HG03460 (cell line): ENCODE measurements around the gene JUP.
"Not testable (repeated sequence)": the region's sequence is repeated elsewhere in the genome, so short reads cannot be mapped to it uniquely, and the experiment has no call there.

Experiments
- ATAC-seq: cut with Tn5 transposase; IDR thresholded peaks from one replicate; pipeline ENCODE4 v1.9.1; 2021; ENCODE audit not compliant: unreplicated experiment

The JUP gene

DNA sequence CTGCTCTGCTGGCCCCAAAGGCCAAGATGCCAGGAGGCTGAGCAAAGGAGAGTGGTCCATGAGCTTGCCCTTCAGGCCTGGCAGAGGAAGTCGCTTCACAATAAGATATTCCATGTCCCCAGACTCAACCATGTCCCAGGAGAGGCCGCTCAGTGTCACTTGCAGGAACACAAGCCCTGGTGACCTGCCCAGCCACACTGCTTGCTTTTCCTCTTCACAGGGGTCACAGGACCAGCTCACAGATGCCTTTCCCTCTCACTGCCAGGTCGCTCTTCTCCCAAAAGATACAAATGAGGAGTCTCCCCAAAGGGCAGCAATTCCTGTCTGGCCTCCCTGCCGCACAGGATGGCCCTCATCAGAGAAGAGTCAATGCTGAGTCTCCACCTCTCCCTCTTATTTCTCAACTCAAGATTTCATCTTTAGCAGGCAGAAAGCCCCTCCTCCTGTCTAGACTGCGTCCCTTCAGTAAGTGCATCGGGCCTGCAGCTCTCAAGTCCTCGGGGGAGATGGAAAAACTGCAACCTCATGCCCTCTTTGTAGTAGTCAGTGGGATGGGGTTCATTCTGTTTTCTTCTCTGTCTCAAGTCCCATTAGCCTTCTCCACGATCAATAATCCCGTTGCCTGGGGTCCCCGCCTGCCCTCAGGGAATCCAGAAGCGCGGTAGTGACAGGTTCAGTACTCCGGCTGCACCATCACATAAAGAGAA, 5.0 kb downstream of the JUP start:
- ATAC-seq: no peak

DNA sequence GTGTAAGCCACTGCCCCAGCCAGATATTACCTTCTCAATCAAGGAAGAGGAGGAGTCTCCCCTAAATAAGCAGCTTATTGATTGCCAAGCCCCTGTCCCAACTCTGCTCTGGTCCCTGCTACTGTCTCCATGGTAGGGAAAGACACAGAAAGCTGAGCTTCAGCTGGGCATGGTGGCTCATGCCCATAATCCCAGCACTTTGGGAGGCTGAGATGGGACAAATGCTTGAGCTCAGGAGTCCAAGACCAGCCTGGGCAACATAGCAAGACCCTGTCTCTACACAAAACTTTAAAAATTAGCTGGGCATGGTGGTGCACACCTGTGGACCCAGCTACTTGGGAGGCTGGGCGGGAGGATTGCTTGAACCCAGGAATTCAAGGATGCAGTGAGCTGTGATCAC, 6.6 kb downstream of the JUP start:
- ATAC-seq: no peak

DNA sequence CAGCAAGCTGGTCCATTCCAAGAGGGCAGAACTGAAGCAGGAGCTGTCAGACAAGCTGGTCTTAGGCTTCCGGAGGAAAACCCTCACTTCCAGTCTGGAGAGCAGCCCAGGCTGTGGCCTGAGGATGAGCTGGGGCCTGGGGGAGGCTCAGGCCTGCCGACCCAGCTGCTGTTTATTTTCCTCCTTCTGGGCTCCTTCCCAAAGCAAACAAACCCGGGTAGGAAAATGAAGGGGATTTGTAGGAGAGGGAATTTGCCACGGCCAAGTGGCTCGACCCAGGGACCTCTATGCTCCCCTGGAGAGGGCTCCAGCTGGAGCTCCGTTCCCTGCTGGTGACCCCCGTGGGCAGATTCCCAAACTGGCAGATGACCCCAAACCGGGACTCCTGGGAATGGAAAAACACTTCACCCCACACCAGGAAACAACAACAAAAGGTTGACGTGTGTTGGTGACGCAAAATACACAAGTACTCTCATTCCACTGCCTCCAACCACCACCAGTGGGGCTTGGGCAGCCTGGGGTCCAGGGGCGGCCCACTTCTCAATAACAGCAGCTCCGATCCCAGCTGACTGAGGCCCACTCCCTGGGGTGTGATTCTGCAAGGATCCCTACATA, 8.8 kb downstream of the JUP start:
- ATAC-seq: no peak

DNA sequence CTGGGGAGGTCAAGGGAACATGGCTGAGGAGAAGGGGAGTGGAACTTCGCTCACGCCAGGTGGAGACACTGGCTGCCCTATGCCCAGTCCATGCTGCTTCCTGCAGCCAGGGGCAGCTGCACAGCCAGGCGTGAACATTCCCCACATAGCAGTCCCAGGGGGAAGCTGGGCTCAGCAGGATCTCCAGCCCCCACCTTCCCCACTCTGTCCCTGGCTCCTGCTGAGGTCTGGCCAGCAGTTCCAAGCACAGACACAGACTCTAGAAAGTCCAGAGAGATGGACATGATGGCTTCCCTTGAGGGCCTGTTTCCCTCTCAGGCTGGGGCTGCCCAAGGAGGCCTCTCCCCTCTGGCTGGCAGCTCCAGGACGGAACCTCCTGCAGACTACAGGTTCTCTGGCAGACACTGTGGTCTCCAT, 9.3 kb downstream of the JUP start:
- ATAC-seq: no peak

DNA sequence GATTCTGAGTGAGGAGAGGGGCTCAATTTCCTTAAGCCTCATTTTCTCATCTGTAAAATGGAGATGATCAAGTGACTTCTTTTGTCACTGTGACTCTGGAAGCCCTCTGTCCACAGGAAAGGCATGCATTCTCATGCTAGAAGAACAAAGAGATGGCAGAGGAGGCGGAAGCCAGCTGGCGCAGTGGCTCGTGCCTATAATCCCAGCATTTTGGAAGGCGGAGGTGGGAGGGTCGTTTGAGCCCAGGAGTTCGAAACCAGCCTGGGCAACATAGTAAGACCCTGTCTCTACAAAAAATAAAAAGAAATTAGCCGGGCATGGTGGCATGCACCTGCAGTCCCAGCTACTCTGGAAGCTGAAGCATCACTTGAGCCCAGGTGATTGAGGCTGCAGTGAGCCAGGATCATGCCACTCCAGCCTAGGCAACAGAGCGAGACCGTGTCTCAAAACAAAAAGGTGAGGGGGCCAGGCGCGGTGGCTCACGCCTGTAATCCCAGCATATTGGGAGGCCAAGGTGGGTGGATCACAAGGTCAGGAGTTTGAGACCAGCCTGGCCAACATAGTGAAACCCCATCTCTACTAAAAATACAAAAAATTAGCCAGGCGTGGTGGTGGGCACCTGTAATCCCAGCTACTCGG, 10.1 kb downstream of the JUP start:
- ATAC-seq: not testable (repeated sequence)

DNA sequence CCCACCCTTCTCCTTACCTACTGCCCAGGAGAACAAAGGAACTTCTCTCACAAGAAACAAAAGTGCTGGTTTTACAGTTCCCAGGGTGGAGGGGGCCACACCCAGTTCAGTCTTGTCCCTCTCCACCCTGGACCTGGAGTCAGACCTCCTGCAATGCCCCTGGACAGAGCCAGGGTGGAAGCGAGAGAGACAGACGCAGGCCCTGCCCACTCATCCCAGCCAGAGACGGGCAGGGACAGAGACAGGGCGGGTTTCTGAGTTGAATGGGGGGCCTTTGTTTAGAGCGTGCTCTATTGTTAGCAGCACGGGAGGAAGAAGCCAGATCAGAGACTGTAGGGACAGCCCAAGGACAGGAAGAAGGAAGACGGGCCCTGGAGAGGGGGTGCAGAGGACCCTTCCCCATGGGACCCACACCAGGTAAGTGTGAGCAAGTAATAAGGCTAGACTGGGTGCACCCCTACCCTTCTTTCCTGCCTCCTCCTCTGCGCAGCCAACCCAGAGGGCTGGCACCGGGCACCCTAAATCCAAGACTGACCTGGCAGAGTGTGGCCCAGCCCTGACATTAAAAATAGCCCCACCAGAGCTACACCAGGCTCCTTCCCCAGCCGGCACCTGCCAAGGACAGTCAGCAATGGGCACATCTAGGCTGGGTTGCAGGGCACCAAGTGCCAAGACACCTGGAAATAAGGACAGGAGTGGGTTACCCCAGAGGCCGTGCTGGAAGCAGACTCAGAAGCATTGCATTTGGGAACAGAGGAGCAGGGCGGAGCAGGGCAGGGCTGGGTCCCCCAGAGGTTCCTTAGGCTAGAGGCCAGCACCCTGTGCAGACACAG, 10.9 kb downstream of the JUP start:
- ATAC-seq: no peak

DNA sequence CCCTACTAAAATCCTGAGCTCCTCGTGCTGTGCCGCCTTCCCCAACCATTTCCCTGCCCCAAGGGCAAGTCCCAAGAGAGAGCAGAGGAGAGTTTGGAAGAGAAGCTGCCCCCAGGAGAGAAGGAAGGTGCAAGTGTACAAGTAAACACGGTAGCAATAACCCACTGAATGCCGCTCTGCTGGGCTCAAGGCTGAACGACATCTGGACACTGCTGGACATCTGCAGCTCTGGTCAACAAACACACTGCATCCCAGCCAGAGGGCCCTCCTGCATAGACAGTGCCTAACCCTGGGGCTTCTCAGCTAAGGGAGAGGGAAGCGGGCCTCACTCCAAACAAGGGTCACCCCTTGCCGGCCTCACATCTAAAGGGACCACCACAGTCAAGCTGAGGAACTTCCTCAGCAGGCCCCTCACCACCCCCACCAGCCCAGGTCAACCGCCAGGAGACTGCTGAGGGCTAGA, 12.7 kb downstream of the JUP start:
- ATAC-seq: no peak

DNA sequence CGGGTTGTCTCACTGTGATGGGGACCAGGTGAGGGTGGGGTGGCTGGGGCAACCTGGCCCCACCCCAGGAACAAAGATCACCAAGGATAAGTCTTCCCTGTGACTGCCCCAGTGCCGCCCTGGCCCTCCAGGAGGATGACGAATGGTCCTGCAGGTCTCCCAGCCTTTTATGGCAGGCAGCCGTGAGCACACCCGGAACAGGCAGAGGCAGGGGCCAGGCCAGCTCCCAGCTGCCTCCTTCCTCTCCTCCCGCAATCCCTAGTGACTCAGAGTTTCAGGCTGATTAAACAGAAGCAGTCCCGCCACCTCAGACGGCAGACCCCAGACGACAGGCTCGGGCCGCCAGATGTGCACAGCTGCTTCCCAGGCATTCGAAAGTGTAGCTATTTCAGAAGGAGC, 13.3 kb downstream of the JUP start:
- no peak for ATAC-seq

DNA sequence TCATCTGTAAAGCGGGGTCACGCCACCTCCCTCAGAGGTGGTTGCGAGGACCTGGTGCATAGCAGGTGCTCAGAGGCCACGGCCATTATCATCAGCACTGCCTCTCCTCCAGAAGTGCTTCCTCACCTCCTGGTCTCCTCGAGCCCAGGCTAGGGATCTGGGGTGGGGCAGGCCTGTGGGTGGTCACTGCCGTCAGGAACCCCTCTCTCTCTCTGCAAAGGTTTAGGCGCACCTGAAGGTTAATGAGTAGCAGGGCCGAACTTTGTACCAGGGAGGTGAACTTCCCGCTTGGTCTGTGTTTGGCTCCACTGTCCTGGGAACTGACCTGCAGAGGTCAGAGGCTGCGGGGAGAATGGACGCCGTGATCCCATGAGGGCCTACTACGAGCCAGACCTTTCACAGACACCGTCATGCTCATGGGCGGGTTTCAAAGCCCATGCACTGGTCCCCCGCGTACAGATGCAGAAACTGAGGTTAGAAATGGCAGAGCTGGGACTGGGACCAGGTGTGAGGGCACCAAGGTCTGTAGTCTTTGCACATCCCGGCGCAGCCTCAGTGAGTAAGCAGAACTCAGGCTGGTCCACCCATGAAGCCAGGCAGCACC, 13.8 kb downstream of the JUP start:
- no peak for ATAC-seq

DNA sequence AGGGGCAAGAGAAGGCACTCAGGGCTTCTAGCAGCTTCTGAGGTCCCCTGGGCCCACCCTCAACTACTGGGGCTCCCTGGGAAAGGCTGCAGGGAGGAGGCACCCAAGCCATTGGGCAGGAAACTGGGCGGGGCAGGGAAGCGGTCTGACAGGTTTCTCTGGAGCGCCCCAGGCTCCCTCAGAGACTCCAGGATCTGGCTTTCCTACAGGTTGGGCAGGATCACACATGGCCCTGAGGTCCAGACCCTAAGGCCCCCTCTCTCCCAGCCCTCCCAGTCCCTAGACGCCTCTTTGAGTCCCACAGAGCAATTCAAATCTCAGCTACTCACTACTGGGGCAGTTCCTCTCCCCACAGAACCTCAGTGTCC, 14.3 kb downstream of the JUP start:
- no peak for ATAC-seq

DNA sequence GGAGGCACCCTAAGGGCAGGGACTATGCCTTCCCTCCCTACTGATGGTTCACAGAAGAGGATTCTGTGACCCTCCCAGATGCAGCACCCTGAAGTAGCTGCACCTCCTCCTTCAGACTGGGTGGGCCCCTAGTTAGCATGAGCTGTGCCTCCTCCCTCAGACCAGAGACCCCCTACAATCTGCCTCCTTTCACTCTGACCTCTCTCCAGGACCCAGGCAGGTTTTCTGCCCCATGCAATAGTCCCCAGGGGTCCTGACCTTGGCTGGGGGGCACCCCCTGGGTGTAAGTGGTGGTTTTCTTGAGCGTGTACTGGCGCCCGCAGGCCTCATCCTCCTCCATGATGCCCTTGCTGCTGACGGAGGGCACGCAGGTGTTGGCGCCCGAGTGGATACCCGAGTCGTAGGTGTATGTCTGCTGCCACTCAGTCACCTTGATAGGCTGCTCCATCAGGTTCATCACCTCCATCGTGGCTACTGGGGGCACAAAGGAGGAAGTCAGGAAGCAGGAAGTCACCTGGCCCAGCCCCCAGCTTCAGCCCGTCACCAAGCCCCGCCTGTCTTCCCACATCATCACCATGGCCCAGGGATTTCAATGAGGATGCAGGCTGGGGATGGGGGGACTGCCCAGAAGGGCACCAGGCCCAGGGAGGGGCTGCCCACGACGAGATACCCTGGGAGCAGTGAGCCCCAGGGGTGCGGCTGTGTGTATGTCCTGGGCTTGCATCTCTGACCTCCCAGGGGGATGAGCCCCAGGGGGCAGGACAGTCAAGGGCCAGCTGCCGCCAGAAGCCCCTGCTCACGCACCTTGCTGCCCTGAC, 14.9 kb downstream of the JUP start:
- ATAC-seq: no peak

DNA sequence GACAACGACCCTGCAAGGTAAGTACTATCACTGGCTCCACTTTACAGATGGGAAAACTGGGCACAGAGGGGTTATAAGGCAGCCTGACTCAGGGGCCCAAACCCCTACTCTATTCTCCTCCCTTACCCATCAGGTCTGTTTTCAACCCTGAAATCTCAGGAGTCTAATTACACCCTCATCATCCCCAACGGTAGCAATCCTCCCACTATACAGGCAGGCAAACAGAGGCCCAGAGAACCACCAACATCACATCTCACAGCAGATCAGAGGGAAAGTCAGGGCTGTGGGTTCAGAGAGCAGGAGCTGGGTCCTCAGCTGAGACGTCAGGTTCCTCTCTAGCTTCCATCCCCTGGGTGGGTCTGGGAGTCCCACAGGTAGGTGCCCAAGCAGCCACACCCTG, 16.5 kb downstream of the JUP start:
- ATAC-seq: no peak

DNA sequence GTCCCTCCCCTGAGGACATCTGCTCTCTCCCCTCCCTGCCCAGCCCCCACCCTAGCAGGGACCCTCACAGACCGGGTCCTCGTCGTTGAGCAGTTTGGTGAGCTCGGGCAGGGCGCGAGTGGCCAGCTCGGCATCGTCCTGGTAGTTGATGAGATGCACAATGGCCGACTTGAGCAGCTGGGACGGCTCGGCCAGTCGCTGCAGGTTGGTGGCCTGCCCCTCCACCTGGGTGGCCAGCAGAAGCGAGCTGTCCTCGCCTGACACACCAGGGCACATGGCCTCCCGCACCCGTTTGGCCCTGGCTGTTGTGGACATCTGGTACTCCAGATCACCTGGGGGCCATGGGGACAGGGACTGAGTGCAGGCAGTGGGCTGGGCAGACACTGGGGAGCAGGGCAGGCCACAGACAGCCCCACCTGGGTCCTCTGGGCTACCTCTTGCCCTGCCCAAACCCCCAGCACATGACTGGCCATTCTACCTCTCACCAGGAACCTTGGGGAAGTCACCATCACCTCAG, 17.1 kb downstream of the JUP start:
- no peak for ATAC-seq

DNA sequence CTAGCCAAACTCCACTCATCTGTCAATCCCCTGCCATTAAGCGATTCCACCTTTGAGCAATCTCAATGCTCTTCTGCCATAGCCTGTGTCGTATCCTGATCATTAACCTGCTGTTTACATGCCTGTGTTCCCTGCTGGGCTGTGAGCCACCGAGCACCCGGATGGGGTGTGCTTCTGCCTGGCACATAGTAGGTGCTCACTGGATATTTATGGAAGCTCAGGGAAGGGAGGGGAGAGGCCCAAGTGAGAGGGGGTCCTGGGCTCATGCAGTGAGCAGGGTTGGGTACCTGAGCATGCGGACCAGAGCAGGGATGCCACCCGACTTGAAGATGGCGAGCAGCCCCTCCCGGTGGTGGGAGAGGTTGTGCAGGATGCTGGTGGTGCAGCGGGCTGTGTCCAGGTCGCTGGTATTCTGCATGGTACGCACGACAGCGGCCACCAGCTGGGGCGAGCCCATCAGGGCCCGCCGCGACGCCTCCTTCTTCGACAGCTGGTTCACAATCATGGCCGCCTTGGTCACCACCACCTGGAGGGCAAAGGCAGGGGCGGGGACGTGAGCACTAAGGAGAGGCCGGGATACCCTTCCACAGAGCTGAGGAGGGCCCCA, 17.7 kb downstream of the JUP start:
- ATAC-seq: no peak

DNA sequence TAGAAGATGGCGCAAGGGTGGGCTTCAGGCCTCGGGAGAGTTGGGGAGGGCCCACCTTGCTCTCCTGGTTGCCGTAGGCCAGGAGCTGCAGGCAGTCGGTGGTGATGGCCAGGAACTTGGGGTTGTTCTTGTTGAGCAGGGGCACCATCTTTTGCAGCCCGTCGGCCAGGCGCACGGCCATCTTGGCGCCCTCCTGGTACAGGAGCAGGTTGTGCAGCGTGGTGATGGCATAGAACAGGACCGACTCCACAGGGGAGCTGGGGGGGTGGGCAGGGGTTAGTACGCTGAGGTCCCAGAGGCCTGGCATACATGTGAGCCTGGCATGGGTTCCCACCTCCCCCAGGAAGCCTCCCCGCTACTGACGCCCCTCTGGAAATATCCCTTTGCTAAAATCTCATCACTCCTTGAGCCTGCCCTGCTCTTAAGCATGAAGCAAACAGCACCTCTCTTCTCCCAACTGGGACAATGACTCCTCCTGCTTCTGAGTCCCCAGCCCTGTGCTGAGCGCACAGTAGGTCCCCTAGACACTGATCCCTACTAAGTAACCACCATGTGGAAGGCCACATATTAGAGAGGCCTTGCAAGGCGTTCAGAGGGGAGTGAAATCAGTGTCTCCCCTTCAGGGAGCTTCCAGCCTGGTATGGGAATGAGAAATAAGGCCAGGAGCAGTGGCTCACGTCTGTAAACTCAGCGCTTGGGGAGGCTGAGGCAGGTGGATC, 19.0 kb downstream of the JUP start:
- ATAC-seq: no peak

DNA sequence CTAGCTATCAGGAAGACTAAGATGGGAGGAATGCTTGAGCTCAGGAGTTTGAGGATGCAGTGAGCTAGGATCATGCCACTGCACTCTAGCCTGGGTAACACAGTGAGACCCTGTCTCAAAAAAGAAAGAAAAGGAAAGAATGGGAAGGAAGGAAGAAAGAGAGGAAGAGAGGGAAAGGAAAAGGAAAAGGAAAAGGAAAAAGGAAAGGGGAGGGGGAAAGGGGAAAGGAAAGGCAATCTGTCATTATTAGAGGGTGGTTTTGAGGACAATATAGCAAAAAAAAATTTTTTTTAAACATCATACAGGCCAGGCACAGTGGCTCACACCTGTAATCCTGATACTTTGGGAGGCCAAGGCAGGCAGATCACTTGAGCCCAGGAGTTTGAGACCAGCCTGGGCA, 20.4 kb downstream of the JUP start:
- ATAC-seq: no peak

DNA sequence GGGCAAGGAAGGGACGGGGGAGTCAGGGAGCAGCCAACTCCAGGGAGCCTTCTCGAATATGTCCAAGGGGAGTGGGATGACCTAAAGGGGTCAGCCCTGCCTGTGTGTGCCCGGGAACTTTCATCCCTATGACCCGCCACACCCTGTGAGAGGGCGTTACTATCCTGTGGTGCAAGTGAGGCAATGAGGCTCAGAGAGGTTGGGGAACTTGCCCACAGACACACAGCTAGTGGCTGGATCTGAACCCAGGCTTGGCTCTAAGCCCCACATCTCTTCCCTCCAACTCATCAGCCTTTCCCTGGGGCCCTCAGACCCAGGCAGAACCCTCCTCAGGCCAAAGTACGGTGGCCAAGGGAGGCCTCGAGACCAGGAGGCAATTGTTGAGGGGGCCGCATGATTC, 23.2 kb downstream of the JUP start:
- no peak for ATAC-seq

DNA sequence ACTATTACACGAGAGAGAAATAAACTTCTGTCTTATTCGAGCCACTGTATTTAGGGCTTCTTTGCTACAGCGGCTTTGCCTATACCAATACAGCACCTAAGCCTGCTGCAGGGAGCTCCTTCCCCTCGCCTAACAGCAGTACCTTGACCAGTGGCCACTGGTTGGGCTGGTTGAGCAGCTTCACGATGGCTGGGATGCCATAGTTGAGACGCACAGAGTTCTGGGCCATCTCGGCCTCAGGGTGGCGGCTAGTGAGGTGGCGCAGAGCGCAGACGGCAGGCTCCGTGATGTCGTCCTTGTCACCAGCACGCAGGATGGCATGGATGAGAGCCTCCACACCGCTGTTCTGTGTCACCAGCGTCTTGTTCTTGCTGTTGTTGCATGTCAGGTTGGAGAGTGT, 23.7 kb downstream of the JUP start:
- no peak for ATAC-seq

DNA sequence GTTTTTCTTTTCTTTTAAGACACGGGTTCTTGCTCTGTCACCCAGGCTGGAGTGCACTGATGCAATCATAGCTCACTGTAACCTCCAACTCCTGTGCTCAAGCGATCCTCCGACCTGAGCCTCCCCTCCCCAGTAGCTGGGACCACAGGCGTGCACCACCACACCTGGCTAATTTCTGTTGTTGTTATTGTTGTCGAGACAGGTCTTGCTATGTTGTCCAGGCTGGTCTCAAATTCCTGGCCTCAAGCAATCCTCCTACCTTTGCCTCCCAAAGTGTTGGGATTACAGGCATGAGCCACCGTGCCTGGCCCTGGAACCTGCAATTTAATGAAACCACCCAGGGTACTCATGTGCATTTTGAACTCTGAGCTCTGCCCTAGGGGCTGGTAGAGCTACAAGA, 24.1 kb downstream of the JUP start:
- no peak for ATAC-seq
